HG03103 (cell line): ENCODE data around the gene IL12B.
"Not testable (repeated sequence)": the region's sequence is repeated elsewhere in the genome, so short reads cannot be mapped to it uniquely, and the experiment has no call there.

Experiments
- ATAC-seq: cut with Tn5 transposase; IDR thresholded peaks from one replicate; pipeline ENCODE4 v1.9.1; 2021; ENCODE audit warnings: low read depth; ENCODE audit not compliant: unreplicated experiment

The IL12B gene

GRCh38 chr5:159330131-159330800 lies at the start of gene IL12B:
Gene IL12B, minus strand, starts transcription at chr5:159330487. Its CDS starts 3,705 bp downstream, at chr5:159326782.
- ATAC-seq = no peak

GRCh38 chr5:159377653-159378052 lies 47.4 kb upstream of the IL12B start:
- no peak for ATAC-seq

- not testable (repeated sequence) for ATAC-seq
These were observed 37.6 kb upstream of the IL12B start for GRCh38 chr5:159367866-159368265.

DNA sequence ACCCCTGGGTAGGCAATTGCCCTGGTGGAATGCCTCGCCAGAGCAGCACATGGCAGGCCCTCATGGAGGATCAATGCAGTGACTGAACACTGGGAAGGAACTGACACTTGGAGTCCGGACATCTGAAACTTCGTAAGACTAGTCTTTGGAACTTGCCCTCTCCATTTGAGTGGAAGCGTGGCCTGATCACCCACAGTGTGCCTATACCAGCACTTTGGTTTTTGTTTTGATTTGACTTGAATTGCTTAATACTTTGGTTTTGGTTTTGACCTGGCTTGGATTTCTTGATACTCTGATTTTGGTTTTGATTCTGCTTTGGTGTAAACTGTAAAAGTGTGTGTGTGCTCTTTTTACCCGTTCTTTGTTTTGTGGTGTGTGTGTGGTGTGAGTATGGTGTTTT lies 36.5 kb upstream of the IL12B start:
- not testable (repeated sequence) for ATAC-seq

- ATAC-seq = no peak
These were observed 31.9 kb upstream of the IL12B start for GRCh38 chr5:159362220-159362619.

DNA sequence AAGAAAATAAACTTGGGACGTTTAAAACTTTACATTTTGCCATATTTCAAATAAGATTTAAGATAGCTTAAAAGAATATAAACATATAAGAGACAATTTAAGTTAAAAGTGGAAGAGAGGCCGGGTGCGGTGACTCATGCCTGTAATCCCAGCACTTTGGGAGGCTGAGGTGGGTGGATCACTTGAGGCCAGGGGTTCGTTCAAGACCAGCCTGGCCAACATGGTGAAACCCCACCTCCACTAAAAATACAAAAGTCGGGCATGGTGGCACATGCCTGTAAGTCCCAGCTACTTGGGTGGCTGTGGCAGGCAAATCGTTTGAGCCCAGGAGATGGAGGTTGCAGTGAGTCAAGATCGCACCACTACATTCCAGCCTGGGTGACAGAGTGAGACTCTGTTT lies 29.6 kb upstream of the IL12B start:
- ATAC-seq = not testable (repeated sequence)

DNA sequence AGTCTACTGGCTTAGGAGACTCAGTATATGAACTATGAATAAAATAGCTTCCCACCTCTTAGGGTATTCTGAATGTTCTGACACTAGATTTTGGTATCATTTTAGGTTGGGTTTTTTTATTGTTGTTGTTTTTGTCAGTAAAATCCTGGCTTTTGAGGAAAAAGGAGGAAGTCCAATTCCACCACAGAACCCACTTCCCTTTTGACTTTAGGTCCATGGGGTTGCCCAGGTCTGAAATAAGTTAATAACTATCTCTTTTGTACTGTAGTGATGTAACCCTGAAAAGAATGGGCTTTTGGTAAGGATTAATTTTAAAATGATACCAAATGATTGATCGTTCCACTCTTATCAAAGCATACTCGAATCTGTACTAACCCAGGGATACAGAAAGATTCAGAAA lies 29.1 kb upstream of the IL12B start:
- ATAC-seq = no peak

DNA sequence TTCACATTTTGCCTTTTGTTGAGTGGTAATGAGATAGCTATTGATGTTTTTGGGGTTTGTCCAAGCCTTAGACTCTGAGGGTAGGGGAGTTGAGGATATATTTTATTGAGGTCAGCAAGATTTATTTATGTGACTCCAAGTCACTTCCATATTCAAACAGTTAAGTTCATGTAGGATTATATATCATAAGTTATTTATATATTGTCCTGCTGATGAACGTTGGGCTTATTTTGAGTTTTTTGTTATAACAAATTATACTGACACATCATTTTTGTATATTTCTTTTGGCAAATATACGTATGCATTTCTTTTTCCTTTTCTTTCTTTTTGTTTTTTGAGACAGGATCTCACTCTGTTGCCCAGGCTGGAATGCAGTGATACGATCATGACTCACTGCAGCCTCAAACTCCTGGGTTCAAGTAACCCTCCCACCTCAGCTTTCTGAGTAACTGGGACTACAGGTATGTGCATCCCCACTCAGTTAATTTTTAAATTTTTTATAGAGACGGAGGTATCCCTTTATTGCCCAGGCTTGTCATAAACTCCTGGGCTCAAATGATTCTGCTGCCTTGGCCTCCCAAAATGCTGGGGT lies 23.5 kb upstream of the IL12B start:
- no peak for ATAC-seq

DNA sequence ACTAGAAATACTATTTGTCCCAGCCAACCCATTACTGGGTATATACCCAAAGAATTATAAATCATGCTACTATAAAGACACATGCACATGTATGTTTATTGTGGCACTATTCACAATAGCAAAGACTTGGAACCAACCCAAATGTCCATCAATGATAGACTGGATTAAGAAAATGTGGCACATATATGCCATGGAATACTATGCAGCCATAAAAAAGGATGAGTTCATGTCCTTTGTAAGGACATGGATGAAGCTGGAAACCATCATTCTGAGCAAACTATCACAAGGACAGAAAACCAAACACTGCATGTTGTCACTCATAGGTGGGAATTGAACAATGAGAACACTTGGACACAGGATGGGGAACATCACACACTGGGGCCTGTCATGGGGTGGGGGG lies 20.4 kb upstream of the IL12B start:
- not testable (repeated sequence) for ATAC-seq

- ATAC-seq = not testable (repeated sequence)
These were observed 19.9 kb upstream of the IL12B start for GRCh38 chr5:159350216-159350615.

- no peak for ATAC-seq
These were observed 15.6 kb upstream of the IL12B start for GRCh38 chr5:159345861-159346260.

GRCh38 chr5:159345336-159345735 lies 15.0 kb upstream of the IL12B start:
- ATAC-seq = no peak

GRCh38 chr5:159343295-159344094 lies 13.2 kb upstream of the IL12B start:
- no peak for ATAC-seq

DNA sequence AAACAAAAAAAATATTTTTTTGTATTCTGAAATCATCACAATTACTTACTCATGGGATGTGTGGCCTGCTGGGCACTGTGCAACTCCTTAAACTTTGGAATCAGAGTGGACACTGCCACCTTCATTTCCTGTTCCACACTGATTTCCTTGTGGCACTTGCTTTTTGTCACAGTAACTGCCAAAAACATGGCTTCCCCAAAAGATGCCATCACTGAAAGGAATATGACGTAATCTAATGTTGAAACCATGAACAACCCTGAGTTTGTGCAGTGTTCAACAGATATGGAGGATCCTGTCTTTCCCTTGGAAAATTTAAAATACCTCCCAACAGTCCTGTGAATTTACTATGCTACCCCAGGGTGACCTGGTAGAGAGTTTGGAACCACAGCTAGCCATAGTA lies 12.6 kb upstream of the IL12B start:
- ATAC-seq = no peak

DNA sequence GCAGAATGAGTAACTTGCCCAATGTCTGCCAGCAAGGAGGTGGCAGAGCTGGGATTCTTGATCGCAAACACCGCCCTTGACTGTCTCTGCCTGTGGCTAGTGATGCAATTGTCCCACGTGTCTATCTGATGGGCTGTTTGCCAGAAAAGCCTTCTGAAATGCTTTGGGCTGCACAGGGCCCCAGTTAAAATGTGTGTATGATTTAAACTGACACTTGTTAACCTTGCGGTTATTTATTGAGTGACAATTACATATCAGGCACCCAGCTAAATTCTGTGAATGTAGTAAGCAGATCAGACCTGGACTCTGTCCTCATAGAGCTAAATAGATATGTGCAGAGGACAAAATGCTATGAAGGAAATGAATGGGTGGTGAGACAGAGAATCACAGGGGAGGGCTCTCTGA lies 11.6 kb upstream of the IL12B start:
- ATAC-seq = no peak

DNA sequence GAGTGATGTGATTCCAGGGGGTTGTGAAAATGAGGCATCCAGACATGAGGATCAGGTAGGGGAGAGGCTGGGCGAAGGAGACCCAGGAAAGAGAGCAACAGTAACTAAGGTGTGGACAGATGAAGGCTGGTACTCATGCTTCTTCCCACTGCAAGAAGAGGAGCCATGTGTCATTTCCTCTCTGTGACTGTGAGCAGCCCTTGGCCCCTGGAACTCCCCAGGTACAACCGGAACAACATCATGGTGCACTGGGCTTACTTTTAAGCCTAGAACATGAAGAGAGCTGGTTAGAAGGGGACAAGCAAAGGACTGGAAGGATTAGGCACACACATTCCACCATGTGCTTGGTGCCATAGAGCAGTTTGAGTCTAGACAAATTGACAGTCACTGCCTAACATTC lies 10.9 kb upstream of the IL12B start:
- ATAC-seq = no peak

- no peak for ATAC-seq
These were observed 10.2 kb upstream of the IL12B start for GRCh38 chr5:159340511-159340910.

DNA sequence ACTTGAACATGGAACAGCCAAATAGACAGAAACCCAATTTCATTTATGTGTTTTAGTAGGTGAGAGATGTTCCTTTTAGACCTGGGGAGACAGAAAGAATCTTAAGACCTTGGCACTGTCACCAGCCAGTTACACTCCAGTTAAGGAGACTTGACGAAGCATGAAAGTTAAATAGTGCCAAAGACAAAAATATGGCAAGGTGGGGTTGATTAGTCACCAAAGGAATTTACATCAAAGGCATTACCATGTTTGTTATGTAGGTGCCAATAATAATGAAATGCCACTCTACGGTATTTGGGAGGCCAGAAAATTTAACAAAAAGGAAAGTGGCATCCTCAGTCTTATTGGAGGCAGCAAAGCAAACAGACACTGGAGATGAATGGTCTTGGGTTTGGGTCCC lies 9.2 kb upstream of the IL12B start:
- ATAC-seq = no peak

GRCh38 chr5:159338118-159338517 lies 7.8 kb upstream of the IL12B start:
- no peak for ATAC-seq

GRCh38 chr5:159337016-159337955 lies 7.0 kb upstream of the IL12B start:
- ATAC-seq = no peak

- ATAC-seq = no peak
These were observed 6.3 kb upstream of the IL12B start for GRCh38 chr5:159336586-159336985.
